Epithelial cell of prostate (primary cell): ENCODE data around the gene SLC44A1.

Experiments
- DNase-seq: peaks from one replicate; pipeline ENCODE4 v3.0.0-alpha.2; 2011; ENCODE audit warnings: low read depth, low spot score
- H3K27ac ChIP-seq: fragments of 450-650 bp; 2 replicates; pipeline ENCODE4 v1.5.1; 2017; ENCODE audit warnings: mild to moderate bottlenecking

Gene SLC44A1

DNA sequence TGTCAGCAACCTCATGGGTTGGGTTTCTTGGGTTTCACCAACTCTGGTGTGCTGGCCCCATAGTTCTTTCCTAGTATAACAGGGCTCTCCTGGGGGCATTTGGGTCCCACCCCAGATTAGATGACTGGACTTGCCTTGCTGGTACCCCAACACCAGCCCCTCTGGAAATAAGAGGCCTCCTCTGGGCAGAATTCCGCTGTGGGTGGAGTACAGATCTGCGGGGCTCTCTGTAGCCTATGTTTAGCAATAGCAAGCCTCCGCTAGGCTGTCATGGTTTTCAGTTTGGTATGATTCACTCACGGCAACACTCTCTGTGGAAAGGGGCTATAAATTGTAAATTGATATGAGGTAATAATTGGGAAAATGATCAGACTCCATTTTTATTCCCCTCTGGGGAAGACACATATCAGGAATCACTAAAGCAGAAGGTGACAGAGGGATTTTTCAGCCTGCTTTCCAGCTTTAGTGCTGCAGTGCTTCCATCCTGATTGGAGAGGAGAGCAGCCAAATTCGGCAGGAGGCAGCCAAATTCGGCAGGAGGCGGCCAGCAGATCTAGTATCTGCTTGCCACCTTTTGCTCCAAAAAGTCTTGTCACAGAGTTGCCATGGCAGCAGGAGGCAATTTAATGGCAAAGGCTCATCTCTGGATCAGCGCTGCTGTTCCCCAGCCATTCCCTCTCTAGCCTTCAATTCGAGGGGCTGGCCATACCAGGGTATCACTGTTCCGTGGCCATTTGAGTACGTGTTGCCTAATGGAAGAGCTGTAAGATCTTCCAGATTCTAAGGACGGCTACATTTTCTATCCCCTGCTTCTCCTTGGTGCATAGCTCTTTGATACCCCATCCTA, 84.6 kb downstream of the SLC44A1 start:
- no peak overlapping the region for H3K27ac ChIP-seq
- no peak for DNase-seq

DNA sequence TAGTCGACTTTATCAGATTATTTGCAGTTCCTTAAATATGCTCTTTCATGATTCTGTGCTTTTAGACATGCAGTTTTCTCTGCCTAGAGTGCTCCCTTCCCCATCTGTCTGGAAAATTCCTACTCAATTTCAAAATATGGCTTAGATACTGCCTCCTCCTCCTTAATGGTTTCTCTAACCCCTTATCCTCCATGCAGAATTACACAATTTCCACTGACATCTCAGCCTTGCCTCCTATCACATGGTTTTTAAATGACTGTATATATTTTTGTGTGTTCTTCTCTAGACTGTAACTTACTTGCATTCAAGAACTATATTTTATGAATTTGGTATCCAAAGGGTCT, 85.2 kb downstream of the SLC44A1 start:
- no peak overlapping the region for H3K27ac ChIP-seq
- no peak for DNase-seq

DNA sequence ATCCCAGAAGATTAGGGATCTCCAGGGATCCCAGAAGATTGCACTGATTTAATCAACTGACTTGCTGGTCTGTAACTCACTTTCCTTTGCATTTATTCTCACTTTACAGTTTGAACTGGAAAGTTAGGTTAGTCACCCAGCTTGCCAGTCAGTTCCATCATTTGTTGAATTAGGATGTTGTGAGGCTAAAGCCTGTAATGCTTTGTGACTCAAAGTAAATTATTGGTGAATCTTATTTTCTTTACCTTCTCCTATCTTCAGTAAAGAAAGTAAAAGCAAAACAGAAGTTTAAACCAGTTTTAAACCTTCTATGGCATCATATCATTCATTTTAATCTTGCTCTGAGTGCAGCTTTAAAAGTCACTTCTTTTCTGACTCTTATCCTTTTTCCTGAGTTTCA, 85.8 kb downstream of the SLC44A1 start:
- peak; percentile 8 for DNase-seq
- H3K27ac ChIP-seq, result no peak overlapping the region

DNA sequence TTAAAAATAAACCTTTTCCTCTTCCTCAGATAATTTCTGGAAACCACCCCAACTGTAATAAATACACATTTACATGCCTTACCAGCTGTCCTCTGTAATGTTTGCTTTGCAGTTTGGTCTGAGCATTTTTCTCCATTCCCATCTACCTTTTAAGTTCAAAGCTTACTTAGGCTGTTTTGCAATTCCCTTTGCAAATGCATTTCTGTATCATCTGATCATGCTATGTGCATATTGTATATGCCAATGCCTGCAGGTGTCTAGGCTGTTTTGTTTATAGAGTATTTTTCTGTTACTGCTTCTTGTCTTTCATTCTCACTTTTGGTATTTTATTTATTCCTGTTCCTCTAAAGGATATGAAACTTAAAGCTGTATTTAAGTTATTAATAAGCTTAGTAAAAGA, 86.3 kb downstream of the SLC44A1 start:
- H3K27ac ChIP-seq, result no peak overlapping the region
- no peak for DNase-seq

DNA sequence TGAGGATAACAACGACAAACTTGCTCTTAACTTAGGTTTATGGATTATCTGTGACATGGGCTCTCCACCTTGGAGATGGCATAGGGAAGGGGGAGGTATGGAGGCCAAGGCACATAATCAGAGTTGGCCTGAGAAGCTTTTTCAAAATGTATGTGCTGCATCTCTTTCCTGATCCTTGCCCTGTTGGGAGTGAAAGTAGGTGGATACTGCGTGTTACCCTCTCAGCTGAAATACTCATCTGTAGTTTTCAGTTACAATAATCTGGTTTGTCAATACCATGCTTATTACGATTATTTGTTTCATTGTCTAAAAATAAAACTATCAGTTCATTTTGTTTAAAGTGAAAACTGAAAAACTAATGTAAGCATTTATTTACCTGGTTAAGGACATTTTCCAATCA, 86.7 kb downstream of the SLC44A1 start:
- no peak for DNase-seq

DNA sequence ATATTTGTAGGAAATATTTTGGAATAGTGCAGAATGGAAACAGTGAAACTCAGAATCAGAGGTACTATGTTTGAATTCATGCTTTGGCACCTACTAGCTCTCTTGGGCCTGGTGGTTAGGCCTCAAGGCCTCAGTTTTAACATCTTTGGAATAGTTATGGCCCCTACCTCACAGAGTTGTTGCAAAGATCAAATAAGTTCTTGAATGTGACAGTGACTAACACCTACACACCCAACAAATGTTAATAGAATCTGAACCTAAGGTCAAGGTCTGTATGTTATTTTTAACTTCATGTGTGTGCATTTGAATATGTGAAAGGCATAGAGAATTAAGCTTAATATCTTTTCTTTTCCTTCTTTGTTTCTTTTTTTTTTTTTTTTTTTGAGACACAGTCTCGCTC, 87.3 kb downstream of the SLC44A1 start:
- no peak overlapping the region for H3K27ac ChIP-seq
- DNase-seq, result no peak

More for the DNA sequence above, 86.7 kb downstream of the SLC44A1 start:
- H3K27ac ChIP-seq, result no peak overlapping the region

DNA sequence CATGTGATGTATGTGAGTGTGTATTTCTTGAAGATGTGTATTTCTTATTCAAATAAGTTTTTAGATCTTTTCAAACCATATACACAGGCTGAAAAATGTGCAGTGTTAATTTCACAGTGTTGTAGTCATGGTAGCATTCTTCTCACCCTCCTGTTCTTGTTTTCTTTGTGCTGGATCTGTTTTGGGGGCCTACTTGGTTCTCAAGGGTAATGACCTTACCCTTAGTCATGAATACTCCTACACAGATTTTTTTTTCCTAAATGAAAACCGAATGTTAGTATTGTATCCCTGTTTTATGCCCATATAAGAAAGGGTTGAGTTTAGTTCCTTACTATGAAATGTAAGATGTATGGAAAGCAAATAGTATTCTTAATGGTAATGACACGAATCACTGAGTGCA, 88.0 kb downstream of the SLC44A1 start:
- H3K27ac ChIP-seq, result no peak overlapping the region
- no peak for DNase-seq

DNA sequence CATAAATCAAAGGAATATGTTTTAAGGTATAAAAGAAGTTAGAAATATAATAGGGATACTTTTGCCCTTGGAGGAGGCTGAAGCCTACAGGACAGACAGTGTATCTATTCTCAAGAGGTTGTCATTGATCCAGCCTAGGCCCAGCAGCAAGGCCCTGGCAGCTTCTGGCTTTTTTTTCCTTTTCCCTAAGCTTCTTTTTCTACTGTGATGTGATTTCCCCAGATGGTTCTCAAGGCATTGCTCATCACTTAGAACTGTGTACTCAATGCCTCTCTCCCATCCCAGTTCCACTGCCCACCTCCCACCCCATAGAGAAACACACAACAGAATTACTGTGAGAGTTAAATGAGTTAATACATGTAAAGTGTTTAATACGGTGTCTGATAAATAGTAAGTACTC, 88.6 kb downstream of the SLC44A1 start:
- H3K27ac ChIP-seq, result no peak overlapping the region
- DNase-seq, result no peak

DNA sequence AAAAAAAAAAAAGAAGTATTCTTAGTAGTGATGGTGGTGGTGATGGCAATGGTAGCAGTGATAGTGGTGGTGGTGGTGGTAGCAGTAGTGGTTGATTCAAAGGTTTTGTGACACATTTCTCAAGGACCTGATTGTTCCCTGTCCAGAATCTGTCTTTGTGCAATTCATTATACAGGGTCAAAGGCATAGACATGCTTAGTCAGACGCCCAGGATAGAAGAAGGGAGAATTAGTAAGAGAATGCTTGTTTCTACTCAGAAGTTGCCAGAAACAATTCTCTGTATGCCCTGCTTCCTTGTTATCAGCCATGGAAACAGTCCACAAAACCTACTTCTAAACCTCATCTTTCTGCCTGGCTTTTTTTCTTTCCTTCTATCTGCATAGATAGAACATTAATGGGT, 89.4 kb downstream of the SLC44A1 start:
- H3K27ac ChIP-seq, result no peak overlapping the region
- DNase-seq, result no peak

DNA sequence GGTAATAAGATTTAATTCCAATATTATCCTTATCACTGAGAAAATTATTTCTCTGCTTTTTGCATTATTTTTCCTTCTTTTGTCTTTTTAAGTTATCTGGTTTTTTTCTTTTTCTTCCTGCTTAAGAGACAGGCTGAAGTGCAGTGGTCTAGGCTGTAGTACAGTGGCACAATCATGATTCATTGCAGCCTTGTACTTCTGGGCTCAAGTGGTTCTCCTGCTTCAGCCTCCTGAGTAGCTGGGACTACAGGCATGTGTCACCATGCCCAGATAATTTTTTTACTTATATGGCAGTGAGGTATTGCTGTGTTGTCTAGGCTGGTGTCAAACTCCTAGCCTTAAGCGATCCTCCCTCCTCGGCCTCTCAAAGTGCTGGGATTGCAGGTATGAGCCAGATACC, 93.9 kb downstream of the SLC44A1 start:
- H3K27ac ChIP-seq, result no peak overlapping the region
- no peak for DNase-seq

DNA sequence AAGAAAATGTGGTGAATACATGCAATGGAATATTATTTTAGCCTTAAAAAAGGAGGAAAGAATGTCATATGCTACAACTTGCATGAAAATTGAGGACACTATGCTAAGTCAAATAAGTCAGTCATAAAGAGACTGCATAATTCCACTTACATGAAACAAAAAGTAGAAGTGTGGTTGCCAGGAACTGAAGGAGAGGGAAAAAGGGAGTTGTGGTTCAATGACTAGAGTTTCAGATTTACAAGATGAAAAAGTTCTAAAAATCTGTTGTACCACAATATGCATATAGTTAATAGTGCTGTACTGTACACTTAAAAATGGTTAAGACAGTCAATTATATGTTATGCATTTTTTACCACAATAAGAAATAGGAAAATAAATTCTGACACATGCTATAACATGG, 95.4 kb downstream of the SLC44A1 start:
- H3K27ac ChIP-seq, result no peak overlapping the region
- DNase-seq, result no peak

DNA sequence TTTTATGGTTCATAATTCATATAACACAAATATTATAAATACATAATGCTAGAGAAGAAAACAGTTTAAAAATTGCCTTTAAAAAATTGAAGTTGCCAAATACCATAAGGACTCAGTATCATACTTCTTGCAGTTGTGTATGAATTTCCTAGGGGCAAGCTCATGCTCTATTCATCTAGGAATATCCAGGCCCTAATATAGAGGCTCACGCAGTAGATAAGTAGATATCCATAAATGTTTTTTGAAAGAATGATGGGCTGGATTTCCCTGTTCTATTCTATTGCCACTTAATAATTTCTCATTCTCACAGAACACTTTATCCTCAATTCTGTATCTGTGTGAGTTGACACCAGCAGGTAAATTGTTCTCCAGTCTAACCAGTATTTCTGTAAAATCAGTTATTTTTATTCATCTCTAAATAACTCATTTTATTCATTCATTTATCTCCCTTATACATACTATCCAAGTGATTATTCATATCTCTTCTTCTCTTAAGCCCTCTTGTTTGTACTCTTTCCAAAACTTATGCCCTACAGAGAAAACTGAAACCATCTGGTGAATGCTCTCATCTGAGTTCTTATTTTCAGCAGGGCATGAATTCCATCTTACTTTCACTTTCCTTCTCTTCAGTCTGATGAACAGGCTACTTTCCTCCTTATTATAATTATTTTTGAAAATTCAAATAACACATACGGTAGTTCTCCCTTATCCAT, 97.1 kb downstream of the SLC44A1 start:
- DNase-seq, result no peak
- no peak overlapping the region for H3K27ac ChIP-seq

DNA sequence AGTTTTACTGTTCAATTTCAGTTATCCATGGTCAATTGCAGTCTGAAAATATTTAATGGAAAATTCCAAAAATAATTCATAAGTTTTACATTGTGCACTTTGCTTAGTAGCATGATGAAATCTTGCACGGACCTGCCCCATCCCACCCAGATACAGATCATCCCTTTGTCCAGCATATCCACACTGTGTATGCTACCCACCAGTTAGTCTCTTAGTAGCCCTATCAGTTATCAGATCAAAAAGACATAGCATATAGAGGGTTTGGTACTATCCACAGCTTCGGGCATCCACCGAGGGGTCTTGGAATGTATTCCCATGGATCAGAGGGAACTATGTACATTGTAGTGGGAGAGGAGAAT, 97.7 kb downstream of the SLC44A1 start:
- H3K27ac ChIP-seq, result no peak overlapping the region
- no peak for DNase-seq

DNA sequence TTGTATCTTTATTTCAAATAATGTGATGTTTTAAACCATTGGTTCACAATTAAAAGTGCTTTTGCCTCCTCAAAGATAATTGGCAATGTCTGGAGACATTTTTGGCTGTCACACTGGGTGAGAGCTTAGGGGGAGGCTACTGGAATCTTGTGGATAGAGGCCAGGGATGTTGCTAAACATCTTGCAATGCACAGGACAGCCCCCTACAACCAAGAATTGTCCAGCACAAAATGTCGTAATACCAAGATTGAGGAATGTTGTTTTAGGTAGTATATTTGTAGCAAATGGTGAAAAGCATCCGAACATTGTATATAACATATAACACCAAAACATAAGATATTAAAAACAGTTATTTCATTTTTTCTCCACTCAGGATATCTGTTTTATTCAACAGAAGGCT, 99.8 kb downstream of the SLC44A1 start:
- no peak for DNase-seq
- H3K27ac ChIP-seq, result no peak overlapping the region

DNA sequence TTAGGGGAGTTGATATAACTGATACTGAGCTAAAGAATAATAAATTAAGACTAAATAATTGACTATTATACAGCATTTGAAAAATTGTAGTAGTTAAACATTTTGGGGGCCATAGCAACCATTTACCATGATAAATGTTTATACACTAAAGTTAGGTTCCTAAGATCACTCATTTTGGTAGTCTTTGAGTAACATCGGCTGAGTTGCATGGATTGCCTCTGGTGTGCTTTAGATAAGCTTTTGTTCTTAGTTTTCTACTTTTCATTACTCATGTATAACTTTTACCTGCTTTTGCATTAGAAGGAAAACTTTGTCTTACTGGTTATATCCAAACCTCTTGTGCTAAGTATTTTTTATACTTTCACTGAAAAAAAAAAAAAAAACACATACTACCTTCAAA, 101.2 kb downstream of the SLC44A1 start:
- no peak for DNase-seq
- H3K27ac ChIP-seq, result no peak overlapping the region

DNA sequence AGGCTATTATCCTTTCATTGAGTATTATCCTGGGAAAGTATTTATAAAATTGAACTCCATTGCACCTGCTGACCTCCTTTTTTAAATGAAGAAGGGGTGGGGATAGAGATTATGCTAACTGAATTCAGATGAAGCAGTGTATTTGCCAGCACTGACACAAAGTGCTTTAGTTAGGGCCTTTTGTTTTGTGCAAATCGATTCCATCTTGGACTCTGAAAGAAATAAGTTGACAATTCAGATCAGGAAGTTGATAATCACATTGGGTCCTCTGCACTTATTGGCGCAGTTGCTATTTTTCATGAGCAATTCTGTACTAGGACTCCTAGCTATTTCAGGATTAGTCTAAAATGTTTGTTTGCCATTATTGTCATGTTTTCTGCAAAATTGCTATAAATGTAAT, 101.8 kb downstream of the SLC44A1 start:
- DNase-seq, result no peak
- H3K27ac ChIP-seq, result no peak overlapping the region

DNA sequence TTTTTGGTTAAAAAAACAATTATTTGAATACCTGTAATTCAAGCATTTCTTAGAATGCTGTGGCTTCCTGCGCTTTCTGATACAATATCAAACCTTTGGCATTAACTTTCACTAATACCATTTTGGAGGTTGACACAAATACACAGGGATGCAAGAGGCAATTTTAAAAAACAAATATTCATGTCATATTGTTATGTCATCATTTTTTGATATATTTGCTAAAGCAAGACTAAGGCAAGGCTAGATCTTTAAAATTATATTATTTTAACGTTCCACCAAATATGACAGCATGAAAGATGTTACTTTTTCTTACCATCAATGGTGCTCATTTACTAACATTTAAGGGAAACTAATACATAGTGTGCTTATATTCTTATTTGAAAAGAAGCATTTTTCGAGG, 110.0 kb downstream of the SLC44A1 start:
- no peak overlapping the region for H3K27ac ChIP-seq
- no peak for DNase-seq

DNA sequence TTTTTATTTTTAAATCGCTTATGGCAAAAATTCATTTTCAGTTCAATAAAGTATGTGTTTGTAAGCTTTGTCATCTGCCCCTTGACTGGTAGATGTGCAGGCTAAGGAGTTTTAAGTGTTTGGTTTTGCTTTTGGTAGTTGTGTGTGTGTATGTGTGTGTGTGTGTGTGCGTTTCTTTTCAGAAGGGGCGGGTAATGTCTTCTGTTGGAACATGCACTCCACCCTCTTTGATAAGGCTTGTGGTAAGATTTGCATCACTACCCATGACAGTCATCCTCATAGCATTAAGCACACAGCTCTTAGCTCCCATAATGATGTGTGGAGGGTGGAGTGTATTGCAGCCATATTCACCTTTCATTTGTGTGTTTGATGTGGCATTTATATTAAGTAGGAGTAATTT, 111.3 kb downstream of the SLC44A1 start:
- no peak overlapping the region for H3K27ac ChIP-seq
- DNase-seq, result peak; percentile 27

DNA sequence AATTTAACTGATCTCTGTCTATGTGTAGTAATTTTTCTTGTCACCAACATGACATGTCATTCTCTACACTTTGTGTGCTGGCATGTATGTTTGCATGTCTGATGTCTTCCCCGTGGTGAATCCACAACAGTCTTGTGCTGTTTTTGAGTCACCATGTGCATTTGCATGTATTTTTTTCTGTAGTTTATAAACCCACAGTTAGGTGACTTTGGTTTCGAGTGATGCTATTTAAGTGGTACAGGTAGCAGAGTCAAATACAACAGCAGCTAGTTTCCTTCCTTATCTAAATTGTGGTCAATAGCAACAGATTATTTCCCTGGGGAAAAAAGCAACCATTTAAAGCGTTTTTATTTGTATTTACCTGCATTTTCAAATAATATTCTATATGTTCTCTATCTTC, 113.5 kb downstream of the SLC44A1 start:
- DNase-seq, result no peak
- no peak overlapping the region for H3K27ac ChIP-seq

DNA sequence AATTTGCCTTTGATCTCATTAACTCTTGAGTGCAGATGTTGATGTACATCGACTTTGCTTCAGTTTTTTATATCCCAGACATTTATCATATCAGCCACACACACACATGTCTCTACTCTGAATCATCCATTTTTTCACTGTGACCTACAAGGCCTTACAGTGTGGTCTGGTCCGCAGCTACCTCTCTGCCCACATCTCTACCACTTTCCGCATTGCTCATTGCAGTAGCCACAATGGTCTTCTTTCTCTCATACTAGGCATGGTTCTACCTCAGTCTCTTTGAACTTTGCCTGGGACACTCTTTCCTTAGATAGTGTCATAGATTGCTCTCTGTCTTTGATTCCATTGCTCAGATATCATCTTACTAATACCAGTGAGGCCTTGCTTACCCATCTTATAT, 115.4 kb downstream of the SLC44A1 start:
- no peak for DNase-seq
- H3K27ac ChIP-seq, result no peak overlapping the region

DNA sequence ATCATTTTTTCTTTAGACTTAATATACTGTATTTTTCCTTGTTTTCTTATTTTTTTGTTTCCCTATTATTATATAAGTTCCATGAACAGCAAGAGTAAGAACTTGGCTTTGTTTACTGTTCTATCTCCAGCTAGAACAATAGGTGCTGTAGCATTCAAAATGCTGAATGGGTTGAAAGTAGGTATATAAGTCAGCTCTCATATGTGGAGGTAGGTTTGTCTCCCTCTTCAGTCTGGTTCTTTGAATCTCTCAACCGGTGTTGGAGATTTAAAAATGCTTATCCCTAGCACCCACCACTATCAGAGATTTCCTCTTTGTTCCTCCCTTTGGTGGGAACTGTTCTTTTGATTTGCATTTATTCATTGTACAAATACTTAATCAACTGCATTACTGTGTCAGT, 115.9 kb downstream of the SLC44A1 start:
- H3K27ac ChIP-seq, result no peak overlapping the region
- DNase-seq, result no peak

DNA sequence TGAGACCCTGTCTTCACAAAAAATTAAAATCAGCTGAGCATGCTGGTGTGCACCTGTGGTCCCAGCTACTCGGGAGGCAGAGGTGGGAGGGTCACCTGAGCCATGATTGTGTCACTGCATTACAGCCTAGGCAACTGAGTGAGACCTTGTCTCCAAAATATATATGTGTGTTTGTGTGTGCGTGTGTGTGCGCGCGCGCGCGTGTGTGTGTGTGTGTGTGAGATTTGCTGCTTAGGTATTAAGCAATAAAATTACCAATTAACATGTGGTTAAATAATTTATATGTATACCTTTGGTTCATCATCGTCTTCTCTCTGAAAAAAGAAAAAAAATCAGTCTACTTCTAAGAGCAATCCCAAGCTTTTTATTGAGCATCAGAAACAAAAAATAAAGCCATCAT, 117.4 kb downstream of the SLC44A1 start:
- no peak for DNase-seq
- no peak overlapping the region for H3K27ac ChIP-seq
